Kidney epithelial cell (primary cell): ENCODE data around the gene PHACTR2. TPM values are rescaled to one million over a fixed set of nuclear protein-coding genes. Genes with fewer than 3 reads are reported as not detected.

Experiments used
- DNase-seq: peaks from one replicate; pipeline ENCODE4 v3.0.0-alpha.2; 2010; ENCODE audit warnings: low read depth
- H3K27me3 ChIP-seq: 2 replicates; pipeline ENCODE4 v1.6.0; 2011; ENCODE audit warnings: low read length; ENCODE audit not compliant: control insufficient read depth, insufficient read depth
- H3K36me3 ChIP-seq: 2 replicates; pipeline ENCODE4 v1.5.1; 2011; ENCODE audit warnings: low read length; ENCODE audit not compliant: control insufficient read depth, insufficient read depth
- H3K4me3 ChIP-seq: 2 replicates; pipeline ENCODE4 v1.5.1; 2011; ENCODE audit warnings: low read depth, mild to moderate bottlenecking, control low read depth, low read length
- CTCF ChIP-seq: IDR thresholded peaks from 2 replicates; pipeline ENCODE4 v1.5.1; 2011; ENCODE audit warnings: mild to moderate bottlenecking, moderate library complexity, low read length, control low read depth, inconsistent platforms; ENCODE audit not compliant: insufficient read depth, poor library complexity, severe bottlenecking
- total RNA-seq: library from RNA; depleted of rRNA; stranded (reverse); fragments of >200 nt; gene quantifications from 2 replicates; pipeline ENCODE4 v1.2.3, GENCODE V29; 2015

Gene PHACTR2
- total RNA-seq, 1 donor from 2014 or later: 19.6 TPM

- Histone ChIP-seq H3K4me3 (no peak overlapping the region), H3K27me3 (no peaks in the 10 kb centered on the region), H3K36me3 (no peaks in the 10 kb centered on the region)
- TF ChIP-seq CTCF: no peak
- no peak for DNase-seq
These were observed 20.6 kb downstream of the PHACTR2 start for GRCh38 chr6:143698329-143698728.

- Histone ChIP-seq H3K4me3 (no peak overlapping the region), H3K36me3 (no peaks in the 10 kb centered on the region), H3K27me3 (no peaks in the 10 kb centered on the region)
- no peak for TF ChIP-seq CTCF
- no peak for DNase-seq
These were observed 21.1 kb downstream of the PHACTR2 start for GRCh38 chr6:143698759-143699429.

DNA sequence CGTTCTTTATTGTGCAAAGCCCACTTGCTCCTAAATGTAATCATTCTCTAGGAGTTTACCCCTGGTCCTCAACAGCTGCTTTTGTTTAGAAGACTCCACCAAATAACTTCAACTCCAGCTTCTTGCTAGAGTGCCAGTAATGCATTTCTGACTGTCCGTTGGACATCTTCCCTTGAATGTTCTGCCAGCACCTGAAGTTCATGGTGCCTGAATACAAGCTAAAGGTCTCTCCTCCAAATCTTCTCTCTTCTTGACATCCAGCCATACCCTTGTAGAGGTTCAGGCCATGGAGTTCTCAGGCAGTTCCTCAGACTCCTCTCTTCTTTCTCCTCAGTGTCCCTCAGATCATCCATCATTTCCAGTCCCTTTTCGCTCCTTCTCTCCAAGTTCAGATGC is 21.7 kb downstream of the PHACTR2 start:
- no peak for TF ChIP-seq CTCF
- no peaks in the 10 kb centered on the region for H3K36me3 ChIP-seq
- no peak overlapping the region for H3K4me3 ChIP-seq
- no peak for DNase-seq
- H3K27me3 ChIP-seq: no peaks in the 10 kb centered on the region

GRCh38 chr6:143700684-143701348 is 23.1 kb downstream of the PHACTR2 start:
- no peak for DNase-seq
- no peak overlapping the region for H3K4me3 ChIP-seq
- no peak for TF ChIP-seq CTCF
- H3K36me3 ChIP-seq: no peaks in the 10 kb centered on the region
- H3K27me3 ChIP-seq: no peaks in the 10 kb centered on the region

- no peak for DNase-seq
- TF ChIP-seq CTCF: no peak
- Histone ChIP-seq H3K36me3 (no peaks in the 10 kb centered on the region), H3K4me3 (no peak overlapping the region), H3K27me3 (no peaks in the 10 kb centered on the region)
These were observed 23.8 kb downstream of the PHACTR2 start for GRCh38 chr6:143701349-143702234.
